Activated CD8-positive, alpha-beta memory T cell treated with anti-CD3 and anti-CD28 coated beads for 24 hours (primary cell): ENCODE results near the gene HHAT.

Experiments
- DNase-seq: peaks from one replicate; pipeline ENCODE4 v3.0.0-alpha.2; 2020

Gene HHAT

GRCh38 chr1:210360852-210361477 lies 32.3 kb downstream of the HHAT start:
- DNase-seq: no peak

GRCh38 chr1:210361665-210362064 lies 33.0 kb downstream of the HHAT start:
- no peak for DNase-seq

- no peak for DNase-seq
Observed at GRCh38 chr1:210362526-210362925, 33.8 kb downstream of the HHAT start.

- peak; percentile 47 for DNase-seq
Observed at GRCh38 chr1:210363119-210363518, 34.4 kb downstream of the HHAT start.

- peak; percentile 35 for DNase-seq
Observed at GRCh38 chr1:210364479-210364878, 35.8 kb downstream of the HHAT start.

GRCh38 chr1:210366767-210367166 lies 38.1 kb downstream of the HHAT start:
- DNase-seq: peak; percentile 41

GRCh38 chr1:210367566-210367965 lies 38.9 kb downstream of the HHAT start:
- peak; percentile 19 for DNase-seq

GRCh38 chr1:210369425-210369824 lies 40.7 kb downstream of the HHAT start:
- DNase-seq: peak; percentile 19

GRCh38 chr1:210371916-210372315 lies 43.2 kb downstream of the HHAT start:
- DNase-seq: peak; percentile 15

GRCh38 chr1:210372491-210372890 lies 43.8 kb downstream of the HHAT start:
- peak; percentile 17 for DNase-seq

- DNase-seq: peak; percentile 33
Observed at GRCh38 chr1:210372931-210373627, 44.4 kb downstream of the HHAT start.

GRCh38 chr1:210373628-210373877 lies 44.9 kb downstream of the HHAT start:
- peak; percentile 5 for DNase-seq

GRCh38 chr1:210373878-210374599 lies 45.3 kb downstream of the HHAT start:
- peak; percentile 88 for DNase-seq

GRCh38 chr1:210374600-210374953 lies 45.9 kb downstream of the HHAT start:
- peak; percentile 47 for DNase-seq

- peak; percentile 9 for DNase-seq
Observed at GRCh38 chr1:210376836-210377372, 48.2 kb downstream of the HHAT start.

- peak; percentile 13 for DNase-seq
Observed at GRCh38 chr1:210377731-210378333, 49.1 kb downstream of the HHAT start.

GRCh38 chr1:210378736-210379135 lies 50.0 kb downstream of the HHAT start:
- no peak for DNase-seq

- DNase-seq: peak; percentile 15
Observed at GRCh38 chr1:210381934-210382333, 53.2 kb downstream of the HHAT start.

- no peak for DNase-seq
Observed at GRCh38 chr1:210384625-210385024, 55.9 kb downstream of the HHAT start.

- peak; percentile 13 for DNase-seq
Observed at GRCh38 chr1:210385228-210385627, 56.5 kb downstream of the HHAT start.

GRCh38 chr1:210394281-210394821 lies 65.6 kb downstream of the HHAT start:
- peak; percentile 55 for DNase-seq

- no peak for DNase-seq
Observed at GRCh38 chr1:210396541-210396940, 67.8 kb downstream of the HHAT start.

- no peak for DNase-seq
Observed at GRCh38 chr1:210397252-210397651, 68.5 kb downstream of the HHAT start.
